HG03439 (cell line): ENCODE data around the gene CEP41.

Experiments
- ATAC-seq: cut with Tn5 transposase; IDR thresholded peaks from one replicate; pipeline ENCODE4 v1.9.1; 2021; ENCODE audit warnings: mild to moderate bottlenecking, moderate library complexity; ENCODE audit not compliant: unreplicated experiment

CEP41 gene

GRCh38 chr7:130440527-130441365 is at the start of gene CEP41:
TSS of gene CEP41 (minus strand) at chr7:130441016. CDS start at chr7:130440966, 50 bp downstream.
- peak; percentile 98 for ATAC-seq

- ATAC-seq, result no peak
Measured at GRCh38 chr7:130490311-130490791, 49.5 kb upstream of the CEP41 start.

- no peak for ATAC-seq
Measured at GRCh38 chr7:130489140-130489983, 48.5 kb upstream of the CEP41 start.

- ATAC-seq, result no peak
Measured at GRCh38 chr7:130488392-130489139, 47.8 kb upstream of the CEP41 start.

GRCh38 chr7:130486954-130487436 is 46.2 kb upstream of the CEP41 start:
- ATAC-seq, result no peak

GRCh38 chr7:130486114-130486953 is 45.5 kb upstream of the CEP41 start:
- ATAC-seq, result peak; percentile 62

- no peak for ATAC-seq
Measured at GRCh38 chr7:130485734-130486113, 44.9 kb upstream of the CEP41 start.

GRCh38 chr7:130483031-130483430 is 42.2 kb upstream of the CEP41 start:
- ATAC-seq, result no peak

GRCh38 chr7:130481898-130482297 is 41.1 kb upstream of the CEP41 start:
- no peak for ATAC-seq

GRCh38 chr7:130479716-130480400 is 39.0 kb upstream of the CEP41 start:
- no peak for ATAC-seq

GRCh38 chr7:130478991-130479390 is 38.2 kb upstream of the CEP41 start:
- ATAC-seq, result no peak

GRCh38 chr7:130476297-130477150 is 35.7 kb upstream of the CEP41 start:
- ATAC-seq, result peak; percentile 80

- no peak for ATAC-seq
Measured at GRCh38 chr7:130475776-130476175, 35.0 kb upstream of the CEP41 start.

- ATAC-seq, result no peak
Measured at GRCh38 chr7:130473876-130474275, 33.1 kb upstream of the CEP41 start.

- no peak for ATAC-seq
Measured at GRCh38 chr7:130473289-130473688, 32.5 kb upstream of the CEP41 start.

- no peak for ATAC-seq
Measured at GRCh38 chr7:130471974-130472373, 31.2 kb upstream of the CEP41 start.

GRCh38 chr7:130468612-130469011 is 27.8 kb upstream of the CEP41 start:
- no peak for ATAC-seq
